Mesothelial cell of epicardium (in vitro differentiated cells): ENCODE results near the gene PAX6. TPM values are rescaled to one million over a fixed set of nuclear protein-coding genes. Genes with fewer than 3 reads are reported as not detected.

Source experiments
- DNase-seq, 2 experiments: peaks; one replicate each; pipeline ENCODE4 v3.0.0; 2021; ENCODE audit warnings: low spot score in 2 of 2; ENCODE audit not compliant: unreplicated experiment in 2 of 2
- H3K27ac Mint-ChIP-seq: 2 replicates; pipeline ENCODE4 v1.8.0; 2021; ENCODE audit warnings: mixed read lengths
- H3K27me3 Mint-ChIP-seq: 2 replicates; pipeline ENCODE4 v1.8.0; 2021; ENCODE audit warnings: low read depth, mixed read lengths
- H3K36me3 Mint-ChIP-seq: 2 replicates; pipeline ENCODE4 v1.8.0; 2021; ENCODE audit warnings: mixed read lengths
- H3K4me1 Mint-ChIP-seq: 2 replicates; pipeline ENCODE4 v1.8.0; 2021; ENCODE audit warnings: mixed read lengths
- H3K4me3 Mint-ChIP-seq: 2 replicates; pipeline ENCODE4 v1.8.0; 2021; ENCODE audit warnings: mild to moderate bottlenecking, moderate library complexity, mixed read lengths
- H3K9me3 Mint-ChIP-seq: 2 replicates; pipeline ENCODE4 v1.8.0; 2021; ENCODE audit warnings: mixed read lengths
- CTCF ChIP-seq: fragments of 200-600 bp; sonication (generic); IDR thresholded peaks from one replicate; pipeline ENCODE4 v1.5.0; 2021; ENCODE audit warnings: antibody characterized with exemption; ENCODE audit not compliant: unreplicated experiment
- total RNA-seq: library from RNA; stranded (reverse); gene quantifications from 3 replicates; pipeline ENCODE4 v1.2.1, GENCODE V29; 2021

The PAX6 gene
- total RNA-seq, 1 donor from 2014 or later, result not detected

- Mint-ChIP-seq H3K4me1 (no peaks in the 10 kb centered on the region), H3K36me3 (peaks cover 11% of the 10 kb centered on the region), H3K4me3 (no peak overlapping the region), H3K27me3 (no peaks in the 10 kb centered on the region), H3K27ac (no peak overlapping the region), H3K9me3 (peaks cover 42% of the 10 kb centered on the region)
- DNase-seq, result no peak
- TF ChIP-seq CTCF, result no peak
Observed at GRCh38 chr11:31740131-31740530, 71.0 kb downstream of the PAX6 start.
